Activated T-cell treated with anti-CD3 and anti-CD28 coated beads, Interleukin-2, amount 50 U/mL, for 1 hour (primary cell): ENCODE results near the gene SDC1.
"Not testable (repeated sequence)": the region's sequence is repeated elsewhere in the genome, so short reads cannot be mapped to it uniquely, and the experiment has no call there.

ENCODE experiments used
- DNase-seq: peaks from one replicate; pipeline ENCODE4 v3.0.0-alpha.2; 2020

The SDC1 gene, protein sequence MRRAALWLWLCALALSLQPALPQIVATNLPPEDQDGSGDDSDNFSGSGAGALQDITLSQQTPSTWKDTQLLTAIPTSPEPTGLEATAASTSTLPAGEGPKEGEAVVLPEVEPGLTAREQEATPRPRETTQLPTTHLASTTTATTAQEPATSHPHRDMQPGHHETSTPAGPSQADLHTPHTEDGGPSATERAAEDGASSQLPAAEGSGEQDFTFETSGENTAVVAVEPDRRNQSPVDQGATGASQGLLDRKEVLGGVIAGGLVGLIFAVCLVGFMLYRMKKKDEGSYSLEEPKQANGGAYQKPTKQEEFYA

GRCh38 chr2:20224716-20225293 lies at the start of gene SDC1:
TSS of gene SDC1 (minus strand) at chr2:20225130. CDS start at chr2:20224867, 263 bp downstream.
- no peak for DNase-seq

DNA sequence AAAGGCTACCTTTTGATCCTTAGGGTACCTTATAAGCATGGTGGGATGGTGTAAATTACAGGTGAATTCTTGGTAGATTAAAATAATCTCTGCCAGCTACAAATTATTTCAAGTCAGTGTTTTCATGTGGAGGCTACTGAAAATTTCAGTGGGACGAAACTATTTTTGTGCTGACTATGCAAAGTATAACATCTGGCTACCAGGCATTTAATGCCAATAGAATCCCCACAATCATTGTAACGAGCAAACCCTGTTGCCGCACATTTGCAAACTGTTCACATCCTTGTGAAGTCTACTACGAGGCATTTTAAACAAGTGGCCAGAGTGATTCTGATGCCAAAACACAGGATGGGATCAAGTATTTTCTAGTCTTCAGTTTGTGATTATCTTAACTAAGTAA lies 48.1 kb upstream of the SDC1 start:
- DNase-seq: no peak

- DNase-seq: not testable (repeated sequence)
Measured at GRCh38 chr2:20268317-20268716, 43.4 kb upstream of the SDC1 start.

DNA sequence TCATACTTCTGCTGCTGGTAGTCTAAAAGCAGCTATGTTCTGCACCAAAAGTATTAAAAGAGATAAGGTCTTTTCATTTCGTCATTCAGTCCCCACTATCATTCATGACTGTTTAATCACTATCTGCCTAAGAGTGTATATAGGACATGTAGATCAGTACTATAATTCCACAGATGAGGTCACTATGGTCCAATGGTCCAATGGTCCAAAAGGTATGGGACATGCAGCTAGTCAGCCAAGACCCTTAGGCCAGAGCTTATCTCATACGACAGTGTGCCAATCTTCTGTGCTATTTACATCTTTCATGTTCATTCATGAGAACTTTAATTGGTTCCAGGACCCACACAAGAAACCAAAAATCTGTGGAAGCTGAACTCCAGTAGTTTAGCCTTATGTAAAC lies 42.6 kb upstream of the SDC1 start:
- DNase-seq: no peak

DNA sequence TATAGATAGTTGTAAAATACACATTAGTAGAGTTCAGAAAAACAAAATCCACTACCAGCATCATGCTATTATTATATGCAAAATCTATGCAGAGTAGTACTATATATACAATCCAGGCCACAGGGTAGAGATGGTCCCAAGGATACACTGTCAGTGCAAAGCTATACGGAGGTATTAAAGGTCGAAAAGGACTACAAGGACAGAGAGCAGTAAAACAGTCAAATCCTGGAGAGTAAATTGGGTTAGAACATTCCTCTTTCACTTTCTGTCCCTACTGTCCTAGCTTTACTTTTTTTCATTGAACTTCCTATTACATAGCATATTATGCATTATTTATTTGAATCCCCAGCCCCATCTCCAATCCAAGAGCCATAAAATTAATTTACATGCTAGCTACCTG lies 39.7 kb upstream of the SDC1 start:
- DNase-seq: no peak

DNA sequence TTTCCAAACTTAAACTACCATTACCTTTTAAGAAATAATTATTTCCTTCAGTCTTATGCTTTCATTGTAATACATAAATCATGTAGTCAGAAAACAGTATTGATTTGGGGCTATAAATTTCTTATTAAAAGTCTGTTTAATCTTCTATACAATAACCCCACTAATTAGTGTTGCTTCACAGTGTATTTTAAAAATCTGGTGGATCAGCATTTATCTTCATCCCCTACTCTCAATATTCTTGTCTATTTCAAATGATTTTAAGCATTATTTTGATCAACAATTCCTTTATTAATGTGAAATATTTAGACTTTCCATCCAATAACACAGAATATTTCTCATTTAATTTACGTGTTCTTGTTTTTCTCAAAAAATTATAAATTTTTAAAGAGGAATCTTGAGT lies 32.5 kb upstream of the SDC1 start:
- no peak for DNase-seq

DNA sequence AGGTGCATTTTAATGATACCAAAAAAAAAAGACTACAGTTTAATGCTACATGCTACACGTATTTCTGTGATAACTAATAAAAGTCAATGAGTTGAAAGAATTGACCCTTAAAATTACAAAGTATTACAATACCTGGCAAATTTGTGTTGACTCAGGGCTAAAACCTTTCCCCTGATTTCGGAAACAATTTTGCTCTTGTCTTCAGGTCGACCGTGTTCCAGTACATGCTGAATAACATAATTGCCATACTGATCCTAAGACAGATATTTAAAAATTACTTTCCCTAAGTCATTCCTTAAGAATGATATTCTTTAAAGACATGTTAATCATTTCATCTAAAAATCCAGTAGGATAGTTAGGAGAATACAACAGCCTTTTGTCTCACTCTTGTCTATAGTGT lies 29.8 kb upstream of the SDC1 start:
- no peak for DNase-seq

- no peak for DNase-seq
Measured at GRCh38 chr2:20250436-20250835, 25.5 kb upstream of the SDC1 start.

DNA sequence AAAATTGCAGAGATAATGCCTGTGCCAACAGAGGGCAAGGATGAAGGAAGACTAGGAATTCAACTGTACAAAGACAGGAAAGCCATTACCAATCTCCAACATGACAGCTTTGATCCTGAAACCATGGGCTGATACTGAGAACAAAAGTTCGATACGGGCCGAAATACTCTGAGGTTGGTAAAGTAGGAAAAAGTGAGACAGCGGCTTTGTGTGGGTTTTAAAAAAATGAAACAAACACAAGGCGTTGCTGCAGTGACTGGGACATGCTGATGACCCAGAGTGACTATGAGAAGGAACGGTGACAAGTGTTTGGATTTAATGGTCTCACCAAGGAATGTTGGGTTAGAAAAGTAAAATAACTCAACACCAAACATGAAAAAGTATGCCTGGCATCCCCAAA lies 24.2 kb upstream of the SDC1 start:
- no peak for DNase-seq

GRCh38 chr2:20247084-20247483 lies 22.2 kb upstream of the SDC1 start:
- no peak for DNase-seq

GRCh38 chr2:20243637-20244036 lies 18.7 kb upstream of the SDC1 start:
- not testable (repeated sequence) for DNase-seq

DNA sequence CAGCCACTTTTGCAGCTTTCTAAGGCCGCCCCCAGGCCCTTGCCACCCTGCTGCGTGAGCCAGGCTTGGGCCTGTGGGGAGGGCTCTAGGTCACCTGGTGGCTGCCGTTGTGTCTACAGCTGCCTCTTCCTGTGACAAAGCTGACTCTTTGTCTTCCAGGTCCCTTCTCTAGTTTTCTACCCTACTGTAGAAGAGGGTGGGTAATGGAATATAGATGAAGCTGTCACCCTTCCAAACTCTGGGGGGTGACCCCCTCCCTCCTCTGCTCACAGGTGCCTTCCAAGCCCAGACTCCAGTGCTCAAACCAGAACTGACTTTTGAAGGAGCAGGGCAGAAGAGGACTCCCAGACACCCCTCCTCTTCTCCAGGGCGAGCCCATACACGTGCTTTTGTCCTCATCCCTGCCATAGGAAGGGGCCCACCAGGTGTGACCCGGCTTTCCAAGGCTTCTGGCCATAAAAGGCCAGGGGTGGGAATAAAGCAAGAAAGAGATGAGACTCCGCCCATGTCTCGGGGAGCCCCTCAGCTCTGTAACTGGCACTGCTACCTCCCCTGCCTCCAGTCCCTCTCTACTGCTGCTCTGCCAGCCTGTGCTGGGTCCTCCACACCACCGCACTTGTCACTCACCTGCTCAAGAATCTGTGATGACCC lies 17.9 kb upstream of the SDC1 start:
- no peak for DNase-seq

GRCh38 chr2:20241973-20242726 lies 17.2 kb upstream of the SDC1 start:
- no peak for DNase-seq

GRCh38 chr2:20240291-20240690 lies 15.4 kb upstream of the SDC1 start:
- not testable (repeated sequence) for DNase-seq

DNA sequence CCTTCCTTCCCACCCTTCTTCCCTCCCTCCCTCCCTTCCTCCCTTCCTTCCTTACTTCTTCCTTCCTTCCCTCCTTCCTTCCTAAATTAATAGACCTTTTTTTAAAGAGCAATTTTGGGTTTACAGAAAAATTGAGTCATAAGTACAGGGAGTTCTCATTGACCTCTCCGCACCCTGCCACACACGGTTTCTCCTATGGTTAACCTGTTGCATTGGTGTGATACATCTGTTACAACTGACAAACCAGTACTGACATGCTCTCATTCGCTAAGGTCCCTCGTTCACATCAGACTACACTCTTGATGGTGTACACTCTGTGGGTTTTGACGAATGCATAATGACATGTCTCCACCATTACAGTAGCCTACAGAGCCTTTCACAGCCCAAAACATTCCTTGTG lies 11.6 kb upstream of the SDC1 start:
- no peak for DNase-seq

- DNase-seq: no peak
Measured at GRCh38 chr2:20235655-20236305, 10.8 kb upstream of the SDC1 start.

- DNase-seq: not testable (repeated sequence)
Measured at GRCh38 chr2:20234597-20234996, 9.7 kb upstream of the SDC1 start.

DNA sequence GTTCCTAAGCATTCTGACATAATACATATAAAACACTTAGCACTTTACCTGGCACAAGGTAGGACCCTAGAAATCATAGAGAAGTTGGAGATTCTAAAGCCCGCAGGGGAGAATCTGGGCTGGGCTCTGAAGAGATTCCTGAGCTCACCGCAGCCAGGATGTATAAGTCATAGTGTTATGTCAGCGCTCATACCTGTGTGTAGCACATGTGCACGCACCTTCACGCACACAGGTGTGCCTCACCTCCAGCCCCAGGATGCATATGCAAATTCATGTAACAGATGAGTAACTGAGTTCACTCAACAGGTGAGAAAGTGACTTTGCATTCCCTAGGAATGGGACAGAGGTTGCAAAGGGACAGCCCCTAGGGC lies 7.9 kb upstream of the SDC1 start:
- DNase-seq: no peak

DNA sequence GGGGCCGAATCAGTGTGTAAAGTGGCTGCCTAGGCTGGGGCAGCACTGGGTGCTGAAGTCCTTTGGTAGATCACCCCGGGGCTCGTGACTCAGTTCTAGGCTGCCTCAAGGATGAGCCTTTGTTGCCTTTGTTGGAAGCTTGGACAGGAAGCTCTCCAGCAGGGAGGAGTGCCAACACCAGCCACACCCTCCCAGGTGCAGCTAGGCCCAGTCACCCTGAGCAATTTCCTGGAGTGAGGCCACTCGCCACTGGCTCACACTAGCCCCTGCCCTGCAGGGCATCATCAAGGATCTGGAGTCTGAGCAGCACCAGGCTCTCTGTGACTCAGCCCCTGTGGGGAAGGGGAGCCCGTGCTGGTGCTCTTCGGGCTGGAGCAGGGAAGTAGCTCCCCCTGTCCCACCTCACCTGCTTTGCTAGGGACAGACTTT lies 6.7 kb upstream of the SDC1 start:
- no peak for DNase-seq

DNA sequence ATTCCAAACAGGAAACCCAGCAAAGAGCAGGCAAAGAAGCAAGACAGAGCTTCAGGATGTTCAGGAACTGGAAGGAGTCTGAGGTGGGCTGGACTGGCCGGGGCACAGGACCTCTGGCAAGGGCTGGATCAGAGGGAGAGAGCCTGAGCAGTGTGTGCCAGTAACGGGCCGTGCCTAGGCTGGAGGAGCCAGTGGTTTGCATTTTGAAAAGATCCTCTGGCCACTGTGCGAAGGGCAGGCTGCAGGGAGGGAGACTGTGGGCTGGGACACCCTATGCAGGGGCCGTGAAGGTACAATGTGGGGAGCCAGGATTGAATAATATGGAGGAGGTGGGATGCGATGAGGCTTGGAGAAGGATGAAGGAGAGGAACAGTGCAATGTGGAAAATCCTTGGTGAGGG lies 6.2 kb upstream of the SDC1 start:
- no peak for DNase-seq

DNA sequence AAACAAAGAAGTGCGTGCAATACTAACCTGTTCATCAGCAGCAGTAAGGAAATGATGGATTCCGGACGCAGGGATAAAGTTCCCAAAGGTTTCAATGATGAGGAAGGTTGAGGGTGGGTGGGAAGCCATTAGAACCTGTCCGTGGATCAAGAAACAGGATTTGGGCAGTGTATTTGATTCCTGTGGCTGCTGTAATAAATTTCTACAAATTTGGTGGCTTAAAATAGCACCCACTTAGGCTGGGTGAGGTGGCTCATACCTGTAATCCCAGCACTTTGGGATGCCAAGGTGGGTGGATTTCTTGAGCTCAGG lies 5.1 kb upstream of the SDC1 start:
- DNase-seq: no peak

DNA sequence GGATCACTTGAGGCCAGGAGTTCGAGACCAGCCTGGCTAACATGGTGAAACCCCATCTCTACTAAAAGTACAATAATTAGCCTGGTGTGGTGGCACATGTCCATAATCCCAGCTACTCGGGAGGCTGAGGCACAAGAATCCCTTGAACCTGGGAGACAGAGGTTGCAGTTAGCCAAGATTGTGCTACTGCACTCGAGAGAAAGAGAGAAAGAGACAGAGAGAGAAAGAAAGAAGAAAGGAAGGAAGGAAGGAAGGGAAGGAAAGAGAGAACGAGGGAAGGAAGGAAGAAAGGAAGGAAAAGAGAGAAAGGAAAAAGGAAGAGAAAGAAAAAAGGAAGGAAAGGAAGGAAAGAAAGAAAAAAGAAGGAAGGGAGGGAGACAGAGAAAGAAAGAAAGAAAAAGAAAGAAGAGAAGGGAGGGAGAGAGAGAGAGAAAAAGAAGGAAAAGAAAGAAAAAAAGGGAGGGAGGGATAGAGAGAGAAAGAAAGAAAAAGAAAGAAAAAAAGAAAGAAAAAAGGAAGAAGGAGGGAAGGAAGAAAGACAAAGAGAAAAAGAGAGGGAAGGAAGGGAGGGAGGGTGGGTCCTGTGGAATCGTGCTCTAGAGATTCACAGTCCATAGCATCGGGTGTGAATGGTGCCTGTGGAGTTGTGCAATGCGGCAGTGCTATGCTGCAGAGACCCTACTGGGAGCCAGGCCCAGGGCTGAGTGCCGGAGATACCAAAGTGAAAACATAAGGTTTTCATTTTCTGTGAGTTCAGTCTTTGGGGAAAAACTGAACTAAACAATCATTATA lies 4.6 kb upstream of the SDC1 start:
- no peak for DNase-seq
